Stimulated activated CD4-positive, alpha-beta T cell treated with anti-CD3 and anti-CD28 coated beads, TNF-alpha, amount 100 ng/mL, for 1 hour (primary cell): ENCODE data around the gene TNXB.
"Not testable (repeated sequence)": the region's sequence is repeated elsewhere in the genome, so short reads cannot be mapped to it uniquely, and the experiment has no call there.

ENCODE experiments used
- DNase-seq, 3 donors: peaks; one replicate each; pipeline ENCODE4 v3.0.0-alpha.2; 2020; ENCODE audit warnings: low read depth in 3 of 3, low spot score in 1 of 3

The TNXB gene

GRCh38 chr6:32067521-32067920 lies 41.6 kb downstream of the TNXB start:
- not testable (repeated sequence) for DNase-seq

DNA sequence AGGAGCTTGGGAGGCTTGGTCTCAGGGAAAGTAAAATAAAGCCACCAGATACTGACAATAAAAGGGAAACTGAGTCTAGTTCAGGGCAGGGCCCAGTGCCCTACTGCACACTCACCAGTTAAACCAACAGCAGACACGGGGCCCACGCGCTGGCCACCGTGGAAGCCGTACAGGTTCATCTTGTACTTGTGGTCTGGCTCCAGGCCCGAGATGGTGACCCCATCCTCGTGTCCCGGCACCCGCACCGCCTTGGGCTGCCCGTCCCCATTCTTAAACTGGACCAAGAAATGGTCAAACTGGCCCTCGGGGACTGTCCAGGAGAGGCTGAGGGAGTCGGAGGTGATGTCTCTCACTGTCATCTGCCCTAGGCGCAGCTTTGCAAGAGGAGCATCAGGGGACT lies 44.4 kb downstream of the TNXB start:
- no peak for DNase-seq

GRCh38 chr6:32060966-32061655 lies 48.0 kb downstream of the TNXB start:
- DNase-seq = no peak

- no peak for DNase-seq
Observed at GRCh38 chr6:32058511-32058963, 50.6 kb downstream of the TNXB start.

DNA sequence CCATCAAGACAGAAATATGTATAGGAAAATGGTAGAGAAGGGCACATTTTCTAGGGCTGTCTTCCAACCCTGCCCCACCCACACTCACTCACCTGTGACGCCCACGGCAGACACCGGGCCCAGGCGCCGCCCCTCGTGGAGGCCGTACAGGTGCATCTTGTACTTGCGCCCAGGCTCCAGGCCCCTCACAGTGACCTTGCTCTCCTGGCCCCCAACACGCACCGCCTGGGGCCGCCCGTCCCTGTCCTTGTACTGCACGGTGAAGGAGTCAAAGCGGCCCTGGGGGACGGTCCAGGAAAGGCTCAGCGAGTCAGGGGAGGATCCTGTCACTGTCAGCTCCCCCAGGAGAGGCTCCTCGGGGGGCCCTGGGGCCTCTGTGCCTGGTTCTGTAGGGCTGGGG lies 51.2 kb downstream of the TNXB start:
- DNase-seq = no peak

DNA sequence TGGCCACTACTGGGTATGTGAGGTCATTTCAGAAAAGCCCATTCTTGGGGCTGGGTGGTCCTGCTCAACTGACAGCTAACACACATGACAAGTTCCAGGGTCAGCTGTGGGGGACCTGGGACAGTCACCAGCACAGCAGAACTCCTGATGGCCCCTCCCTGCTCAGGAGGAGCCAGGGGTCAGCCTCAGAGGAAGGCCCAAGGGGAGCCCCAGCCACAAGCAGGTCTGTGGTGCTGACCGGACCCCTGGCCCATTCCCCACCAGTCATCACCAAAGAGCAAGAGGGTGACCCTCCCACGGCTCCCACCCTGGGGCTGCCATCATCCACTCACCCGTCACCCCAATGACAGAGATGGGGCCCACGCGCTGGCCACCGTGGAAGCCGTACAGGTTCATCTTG lies 52.9 kb downstream of the TNXB start:
- no peak for DNase-seq

DNA sequence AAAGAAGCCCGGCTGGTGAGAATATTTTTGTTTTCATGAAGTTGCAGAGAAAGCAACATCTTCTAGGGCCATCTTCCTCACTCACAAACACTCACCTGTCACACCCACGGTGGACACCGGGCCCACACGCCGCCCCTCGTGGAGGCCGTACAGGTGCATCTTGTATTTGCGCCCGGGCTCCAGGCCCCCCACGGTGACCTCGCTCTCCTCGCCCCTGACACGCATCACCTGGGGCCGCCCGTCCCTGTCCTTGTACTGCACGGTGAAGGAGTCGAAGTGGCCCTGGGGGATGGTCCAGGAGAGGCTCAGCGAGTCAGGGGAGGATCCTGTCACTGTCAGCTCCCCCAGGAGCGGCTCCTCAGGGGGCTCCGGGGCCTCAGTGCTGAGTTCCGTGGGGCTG lies 53.4 kb downstream of the TNXB start:
- DNase-seq = not testable (repeated sequence)

DNA sequence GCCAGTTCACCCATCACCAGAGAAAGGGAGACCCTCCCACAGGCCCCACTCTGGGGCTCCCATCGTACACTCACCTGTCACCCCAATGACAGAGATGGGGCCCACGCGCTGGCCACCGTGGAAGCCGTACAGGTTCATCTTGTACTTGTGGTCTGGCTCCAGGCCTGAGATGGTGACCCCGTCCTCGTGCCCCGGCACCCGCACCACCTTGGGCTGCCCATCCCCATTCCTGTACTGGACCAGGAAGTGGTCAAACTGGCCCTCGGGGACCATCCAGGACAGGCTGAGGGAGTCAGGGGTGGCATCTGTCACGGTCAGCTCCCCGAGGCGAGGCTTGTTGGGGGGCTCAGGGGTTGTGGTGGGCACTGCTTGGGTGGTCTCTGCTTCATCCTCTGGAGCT lies 55.8 kb downstream of the TNXB start:
- DNase-seq = not testable (repeated sequence)

DNA sequence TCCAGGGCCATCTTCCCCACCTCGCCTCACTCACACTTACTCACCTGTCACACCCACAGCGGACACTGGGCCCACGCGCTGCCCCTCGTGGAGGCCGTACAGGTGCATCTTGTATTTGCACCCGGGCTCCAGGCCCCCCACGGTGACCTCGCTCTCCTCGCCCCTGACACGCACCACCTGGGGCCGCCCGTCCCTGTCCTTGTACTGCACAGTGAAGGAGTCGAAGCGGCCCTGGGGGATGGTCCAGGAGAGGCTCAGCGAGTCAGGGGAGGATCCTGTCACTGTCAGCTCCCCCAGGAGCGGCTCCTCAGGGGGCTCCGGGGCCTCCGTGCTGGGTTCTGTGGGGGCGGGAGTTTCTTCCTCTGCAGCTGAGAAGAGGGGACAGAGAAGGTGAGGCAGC lies 56.5 kb downstream of the TNXB start:
- DNase-seq = not testable (repeated sequence)

GRCh38 chr6:32050562-32050961 lies 58.6 kb downstream of the TNXB start:
- DNase-seq = no peak

DNA sequence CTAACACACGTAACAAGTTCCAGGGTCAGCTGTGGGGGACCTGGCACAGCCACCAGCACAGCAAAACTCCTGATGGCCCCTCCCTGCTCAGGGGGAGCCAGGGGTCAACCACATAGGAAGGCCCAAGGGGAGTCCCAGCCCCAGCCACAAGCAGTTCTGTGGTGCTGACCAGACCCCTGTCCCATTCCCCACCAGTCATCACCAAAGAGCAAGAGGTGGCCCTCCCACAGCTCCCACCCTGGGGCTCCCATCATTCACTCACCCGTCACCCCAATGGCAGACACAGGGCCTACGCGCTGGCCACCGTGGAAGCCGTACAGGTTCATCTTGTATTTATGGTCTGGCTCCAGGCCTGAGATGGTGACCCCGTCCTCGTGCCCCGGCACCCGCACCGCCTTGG lies 59.4 kb downstream of the TNXB start:
- DNase-seq = not testable (repeated sequence)

GRCh38 chr6:32049149-32049548 lies 60.0 kb downstream of the TNXB start:
- DNase-seq = not testable (repeated sequence)

GRCh38 chr6:32047855-32048766 lies 61.0 kb downstream of the TNXB start:
- DNase-seq = peak; percentile 21 to 67 (median 38)

GRCh38 chr6:32047539-32047854 lies 61.6 kb downstream of the TNXB start:
- DNase-seq = no peak

GRCh38 chr6:32047084-32047478 lies 62.1 kb downstream of the TNXB start:
- no peak for DNase-seq

GRCh38 chr6:32046450-32047083 lies 62.6 kb downstream of the TNXB start:
- DNase-seq = no peak

GRCh38 chr6:32045811-32046449 lies 63.2 kb downstream of the TNXB start:
- no peak for DNase-seq

DNA sequence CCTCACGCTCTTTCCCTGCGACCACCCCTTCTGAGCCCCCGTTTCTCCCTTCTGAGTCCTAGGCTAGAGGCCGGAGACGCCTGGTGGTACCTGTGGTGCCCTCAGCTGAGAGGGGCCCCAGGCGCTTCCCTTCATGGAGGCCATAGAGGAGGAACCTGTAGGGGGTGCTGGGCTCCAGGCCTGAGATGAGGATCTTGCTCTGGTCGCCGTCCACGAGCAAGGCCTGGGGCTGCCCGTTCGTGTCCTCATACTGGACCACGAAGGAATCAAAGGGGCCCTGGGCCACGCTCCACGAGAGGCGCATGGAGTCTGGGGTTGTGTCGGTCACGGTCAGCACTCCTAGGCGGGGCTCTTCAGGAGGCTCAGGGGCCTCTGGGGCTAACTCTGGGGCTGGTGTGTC lies 64.2 kb downstream of the TNXB start:
- DNase-seq = not testable (repeated sequence)

DNA sequence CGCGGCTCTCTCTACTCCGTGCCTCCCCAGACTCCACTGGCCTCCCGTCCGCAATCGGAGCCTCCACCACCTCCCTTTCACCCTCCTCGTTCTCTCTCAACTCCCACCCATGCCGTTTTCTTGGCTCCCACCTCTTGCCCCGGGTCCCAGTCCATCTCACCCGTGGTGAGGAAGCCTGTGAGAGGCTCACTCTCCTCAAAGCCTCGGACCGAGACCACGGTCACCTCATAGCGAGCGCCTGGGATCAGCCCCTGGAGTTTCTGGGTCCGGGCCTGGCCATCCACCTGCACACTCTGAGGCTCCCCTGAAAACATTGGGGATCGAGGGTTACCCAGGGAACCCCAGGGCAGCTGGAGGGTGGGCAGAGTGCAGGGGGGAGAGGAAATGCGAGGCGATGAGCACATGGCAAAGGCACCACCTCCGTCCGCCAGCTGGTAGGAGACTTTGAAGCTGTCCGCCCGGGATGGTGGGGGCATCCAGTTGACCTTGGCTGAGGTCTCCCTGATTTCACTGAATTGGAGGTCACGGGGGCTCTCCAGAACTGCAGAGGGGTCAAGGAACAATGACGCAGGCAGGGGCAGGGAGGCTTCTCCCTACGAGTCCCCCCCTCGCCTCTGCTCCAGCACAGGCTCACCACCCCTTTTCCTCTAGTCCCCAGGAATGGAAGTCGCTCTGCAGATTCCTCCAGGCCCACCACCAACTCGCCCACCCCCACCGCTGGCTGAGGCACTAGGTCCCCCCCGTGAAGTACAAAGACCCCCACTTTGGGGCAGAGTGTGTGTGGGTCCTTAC lies 65.4 kb downstream of the TNXB start:
- not testable (repeated sequence) for DNase-seq

GRCh38 chr6:32042276-32042675 lies 66.9 kb downstream of the TNXB start:
- not testable (repeated sequence) for DNase-seq

DNA sequence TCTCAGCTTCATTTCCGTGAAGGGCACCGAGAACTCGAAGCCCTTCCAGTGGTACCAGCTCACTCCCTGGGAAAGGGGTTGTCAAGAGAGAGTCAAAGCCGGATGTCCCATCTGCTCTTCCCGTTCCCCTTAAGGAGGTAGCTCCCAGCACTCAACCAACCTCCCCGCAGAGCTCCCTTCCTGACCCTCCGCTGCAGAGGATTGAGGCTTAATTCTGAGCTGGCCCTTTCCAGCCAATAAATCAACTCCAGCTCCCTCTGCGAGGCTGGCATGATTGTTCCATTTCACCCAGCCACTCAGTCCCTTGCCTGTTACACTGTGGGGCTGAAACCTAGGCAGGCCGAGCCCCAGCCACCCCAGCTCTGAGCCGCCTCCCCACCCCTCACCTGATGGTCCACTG lies 67.8 kb downstream of the TNXB start:
- not testable (repeated sequence) for DNase-seq
